VCaP (cell line): ENCODE measurements around the gene NFIB.

Experiments
- H3K27ac ChIP-seq: fragments of 450-650 bp; 2 replicates; pipeline ENCODE4 v1.5.1; 2017
- TF ChIP-seq, protein P1 (sequence below): fragments of 450-650 bp; conservative IDR thresholded peaks from 2 replicates; pipeline ENCODE4 v1.5.1; 2017; ENCODE audit warnings: mild to moderate bottlenecking, moderate library complexity

NFIB gene

DNA sequence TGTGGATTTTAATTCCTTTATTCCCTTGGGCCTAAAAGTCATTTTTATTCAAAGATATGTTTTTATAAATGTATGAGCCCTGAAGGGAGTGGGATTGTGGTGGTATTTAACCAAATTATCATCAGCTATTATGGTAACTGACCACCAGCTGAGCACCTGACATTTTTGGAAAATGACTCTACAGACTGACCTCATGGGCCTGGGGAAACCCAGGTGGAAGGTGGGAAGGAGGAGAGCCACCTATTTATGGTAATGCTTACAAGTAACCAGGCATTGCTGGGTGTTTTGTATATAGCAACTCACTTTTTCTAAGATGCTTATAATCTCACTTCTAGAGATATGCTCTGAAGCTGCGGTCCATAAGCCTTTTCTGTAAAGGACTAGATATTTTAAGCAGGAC is 22.3 kb upstream of the NFIB start:
- no peak overlapping the region for H3K27ac ChIP-seq
- TF ChIP-seq, protein P1, sequence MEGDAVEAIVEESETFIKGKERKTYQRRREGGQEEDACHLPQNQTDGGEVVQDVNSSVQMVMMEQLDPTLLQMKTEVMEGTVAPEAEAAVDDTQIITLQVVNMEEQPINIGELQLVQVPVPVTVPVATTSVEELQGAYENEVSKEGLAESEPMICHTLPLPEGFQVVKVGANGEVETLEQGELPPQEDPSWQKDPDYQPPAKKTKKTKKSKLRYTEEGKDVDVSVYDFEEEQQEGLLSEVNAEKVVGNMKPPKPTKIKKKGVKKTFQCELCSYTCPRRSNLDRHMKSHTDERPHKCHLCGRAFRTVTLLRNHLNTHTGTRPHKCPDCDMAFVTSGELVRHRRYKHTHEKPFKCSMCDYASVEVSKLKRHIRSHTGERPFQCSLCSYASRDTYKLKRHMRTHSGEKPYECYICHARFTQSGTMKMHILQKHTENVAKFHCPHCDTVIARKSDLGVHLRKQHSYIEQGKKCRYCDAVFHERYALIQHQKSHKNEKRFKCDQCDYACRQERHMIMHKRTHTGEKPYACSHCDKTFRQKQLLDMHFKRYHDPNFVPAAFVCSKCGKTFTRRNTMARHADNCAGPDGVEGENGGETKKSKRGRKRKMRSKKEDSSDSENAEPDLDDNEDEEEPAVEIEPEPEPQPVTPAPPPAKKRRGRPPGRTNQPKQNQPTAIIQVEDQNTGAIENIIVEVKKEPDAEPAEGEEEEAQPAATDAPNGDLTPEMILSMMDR = no peak

DNA sequence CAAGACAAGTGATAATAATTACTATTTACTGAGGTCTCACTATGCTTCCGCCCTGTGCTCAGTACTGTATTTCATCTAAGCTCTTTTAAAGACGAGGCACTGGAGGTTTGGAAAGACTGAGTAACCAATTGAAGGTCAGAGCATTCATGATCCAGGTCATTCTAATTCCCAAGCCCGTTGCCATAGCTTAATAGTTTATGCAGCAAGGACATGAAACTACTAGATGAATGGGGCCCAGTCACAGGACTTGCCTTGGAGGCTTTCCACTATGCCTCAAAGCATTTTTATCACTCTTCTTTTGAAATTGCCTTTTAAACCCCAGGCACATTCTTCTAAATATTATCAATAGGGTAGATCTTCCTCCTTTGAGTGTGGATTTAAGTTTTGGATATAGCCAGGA is 17.2 kb upstream of the NFIB start:
- TF ChIP-seq, protein P1 = no peak
- H3K27ac ChIP-seq = no peak overlapping the region

DNA sequence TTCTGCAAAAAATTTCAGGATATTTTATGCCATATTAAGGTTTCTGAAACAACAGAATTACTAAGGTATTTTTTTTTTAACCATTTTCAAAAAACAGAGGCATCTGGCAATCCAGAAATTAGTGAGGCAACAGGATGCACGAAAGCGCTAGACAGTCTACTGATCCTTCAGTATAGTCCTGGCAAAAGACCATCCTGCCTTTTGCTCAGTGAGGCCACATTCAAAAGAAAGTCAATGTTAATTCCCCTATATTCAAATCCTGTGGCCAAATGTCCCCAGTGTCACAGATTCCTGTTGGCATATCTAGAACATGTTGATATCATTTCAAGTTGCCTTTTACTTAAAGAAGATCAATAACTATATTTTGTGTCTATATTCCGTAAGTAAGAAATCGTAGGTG is 13.1 kb upstream of the NFIB start:
- H3K27ac ChIP-seq = peak overlapping the region; percentile 50
- TF ChIP-seq, protein P1 = no peak

DNA sequence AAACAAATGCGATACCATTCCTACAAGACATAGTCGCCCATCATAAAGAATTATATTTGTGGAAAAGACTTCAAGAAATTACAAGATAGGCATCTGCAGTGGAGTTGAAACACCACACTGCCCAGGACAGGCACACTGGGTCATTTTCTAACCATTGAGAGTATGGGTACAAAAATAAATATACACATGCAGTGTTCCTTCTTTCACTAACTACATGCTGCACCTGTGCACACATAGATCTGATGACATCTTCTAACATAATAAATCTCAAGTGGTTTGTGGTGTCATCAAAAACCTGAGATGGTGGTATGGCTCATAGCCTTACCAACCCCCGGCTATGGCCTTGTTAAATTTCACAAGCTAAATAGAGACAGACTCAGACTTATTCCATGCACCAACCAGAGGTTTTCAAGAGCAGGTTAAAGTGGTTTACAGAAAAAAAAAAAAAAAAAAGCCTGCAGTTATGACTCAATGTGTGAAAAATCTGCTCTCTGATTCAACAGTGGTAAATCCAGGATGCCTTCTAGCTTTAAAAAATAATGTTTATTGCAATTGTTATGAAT is 12.4 kb upstream of the NFIB start:
- H3K27ac ChIP-seq = peak overlapping the region; percentile 50
- TF ChIP-seq, protein P1 = no peak

DNA sequence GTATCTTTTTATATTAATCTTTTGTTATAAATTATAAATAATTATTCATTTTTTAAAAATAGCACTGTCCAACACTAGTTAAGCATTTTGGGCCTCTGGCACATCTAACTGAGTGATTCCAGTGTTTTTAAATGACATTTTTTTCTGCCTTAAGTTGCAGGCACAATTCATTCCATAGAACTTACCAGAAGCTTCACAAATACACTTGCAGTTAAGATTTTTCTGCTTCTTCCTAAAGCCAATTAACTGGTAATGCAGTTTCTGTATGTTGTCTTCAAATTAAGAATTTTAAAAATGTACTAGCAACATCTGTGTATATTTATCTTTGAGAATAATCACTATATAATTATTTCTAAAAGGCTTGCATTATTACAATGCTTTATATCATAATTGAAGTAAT is 11.2 kb upstream of the NFIB start:
- H3K27ac ChIP-seq = no peak overlapping the region
- TF ChIP-seq, protein P1 = no peak

DNA sequence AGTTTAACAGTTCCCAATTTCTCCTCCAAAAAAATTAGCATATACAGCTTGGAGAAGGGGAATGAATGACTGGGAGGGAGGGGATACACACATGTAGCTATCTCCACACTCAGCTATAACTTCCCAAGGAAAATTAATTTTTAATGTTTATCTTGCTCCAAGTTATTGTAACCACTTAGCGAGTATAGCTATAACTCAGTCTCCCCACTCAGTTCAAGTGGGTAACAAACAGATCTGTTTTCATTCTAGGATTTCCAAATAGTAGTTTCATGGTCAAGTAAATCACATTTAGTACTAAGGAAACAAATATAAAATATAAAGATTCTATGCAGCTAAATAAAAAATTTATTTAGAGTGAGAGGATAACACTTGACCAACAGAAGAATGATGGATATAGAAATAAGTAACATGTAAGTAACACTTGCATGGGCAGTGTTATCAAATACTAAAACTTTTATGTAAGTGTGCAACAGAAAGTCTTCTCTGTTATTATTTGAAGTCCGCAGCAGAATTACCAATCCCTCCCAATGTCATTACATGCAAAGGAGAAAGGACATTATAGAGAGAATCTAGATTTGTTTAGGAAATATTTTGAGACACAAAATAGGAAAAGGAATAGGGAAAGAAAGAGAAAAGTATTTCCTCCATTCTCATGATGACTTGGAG is 10.2 kb upstream of the NFIB start:
- TF ChIP-seq, protein P1 = no peak
- H3K27ac ChIP-seq = peak overlapping the region; percentile 100

DNA sequence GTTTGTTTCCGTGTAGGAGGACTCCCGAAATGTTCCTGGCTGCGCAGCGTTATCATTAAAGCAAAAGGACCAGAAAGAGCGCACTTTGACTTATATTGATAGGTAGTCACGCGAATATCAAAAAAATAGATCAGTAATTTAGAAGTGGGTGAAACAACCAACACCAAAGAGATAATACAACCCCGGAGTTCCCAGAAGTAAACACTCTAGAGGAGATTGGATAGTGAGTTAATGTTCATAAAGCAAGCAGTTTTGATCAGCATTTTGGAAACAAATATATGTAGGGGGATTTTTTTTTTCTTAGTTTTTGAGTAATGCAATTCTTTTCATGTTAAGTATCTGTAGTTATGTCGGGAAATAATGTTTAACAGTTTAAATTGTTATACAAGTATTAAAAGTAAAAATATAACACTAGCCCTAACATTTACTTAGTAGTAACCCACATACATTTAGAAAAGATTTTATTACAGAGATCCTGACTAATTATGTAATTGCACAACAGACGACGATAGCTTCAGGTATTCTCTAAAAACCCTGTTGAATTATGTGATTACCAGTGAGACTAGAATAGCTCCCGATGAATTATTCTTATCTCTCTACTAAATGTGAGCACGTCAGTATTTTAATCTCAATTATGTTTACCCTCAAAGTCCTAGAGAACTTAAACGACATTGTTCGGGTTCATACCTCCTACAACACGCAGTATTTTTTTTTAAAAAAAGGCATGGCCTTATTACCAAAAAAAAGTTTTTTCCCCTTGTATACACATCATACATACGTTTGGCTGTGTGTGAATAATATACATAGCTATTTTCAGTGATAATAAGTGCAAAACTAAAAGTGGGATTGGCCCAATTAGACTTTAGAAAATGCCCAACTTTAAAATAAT is 9.4 kb upstream of the NFIB start:
- H3K27ac ChIP-seq = peak overlapping the region; percentile 100

More for the DNA sequence above, 9.4 kb upstream of the NFIB start:
- TF ChIP-seq, protein P1 = no peak
